Dedifferentiated amniotic fluid mesenchymal stem cell (primary cell): ENCODE measurements around the gene SRI.
"Not testable (repeated sequence)": the region's sequence is repeated elsewhere in the genome, so short reads cannot be mapped to it uniquely, and the experiment has no call there.

ENCODE experiments used
- DNase-seq: peaks from one replicate; pipeline ENCODE4 v3.0.0-alpha.2; 2016; ENCODE audit errors: extremely low spot score

The SRI gene

GRCh38 chr7:88219781-88220747 lies at the start of gene SRI:
TSS of gene SRI (minus strand) at chr7:88220038. CDS start at chr7:88220026, 12 bp downstream.
- DNase-seq = peak; percentile 75

- DNase-seq = no peak
Measured at GRCh38 chr7:88269586-88269985, 49.7 kb upstream of the SRI start.

GRCh38 chr7:88268858-88269257 lies 49.0 kb upstream of the SRI start:
- DNase-seq = no peak

- no peak for DNase-seq
Measured at GRCh38 chr7:88268051-88268450, 48.2 kb upstream of the SRI start.

- no peak for DNase-seq
Measured at GRCh38 chr7:88267421-88267820, 47.6 kb upstream of the SRI start.

GRCh38 chr7:88264987-88265386 lies 45.1 kb upstream of the SRI start:
- DNase-seq = not testable (repeated sequence)

GRCh38 chr7:88262562-88262961 lies 42.7 kb upstream of the SRI start:
- DNase-seq = no peak

- no peak for DNase-seq
Measured at GRCh38 chr7:88260719-88261118, 40.9 kb upstream of the SRI start.

- no peak for DNase-seq
Measured at GRCh38 chr7:88259656-88260380, 40.0 kb upstream of the SRI start.

GRCh38 chr7:88258296-88258695 lies 38.5 kb upstream of the SRI start:
- DNase-seq = not testable (repeated sequence)

GRCh38 chr7:88256906-88257305 lies 37.1 kb upstream of the SRI start:
- no peak for DNase-seq

- no peak for DNase-seq
Measured at GRCh38 chr7:88254721-88255424, 35.0 kb upstream of the SRI start.

GRCh38 chr7:88253640-88254039 lies 33.8 kb upstream of the SRI start:
- no peak for DNase-seq

GRCh38 chr7:88244258-88244657 lies 24.4 kb upstream of the SRI start:
- DNase-seq = no peak

- peak; percentile 48 for DNase-seq
Measured at GRCh38 chr7:88243345-88243909, 23.6 kb upstream of the SRI start.

- no peak for DNase-seq
Measured at GRCh38 chr7:88239852-88240251, 20.0 kb upstream of the SRI start.

GRCh38 chr7:88233828-88234227 lies 14.0 kb upstream of the SRI start:
- no peak for DNase-seq

GRCh38 chr7:88230646-88231045 lies 10.8 kb upstream of the SRI start:
- no peak for DNase-seq

- DNase-seq = no peak
Measured at GRCh38 chr7:88229302-88229995, 9.6 kb upstream of the SRI start.

GRCh38 chr7:88226886-88227516 lies 7.2 kb upstream of the SRI start:
- DNase-seq = no peak

GRCh38 chr7:88226201-88226600 lies 6.4 kb upstream of the SRI start:
- DNase-seq = no peak
